B cell (primary cell): ENCODE data around the gene NIPBL. TPM values are rescaled to one million over a fixed set of nuclear protein-coding genes. Genes with fewer than 3 reads are reported as not detected.

Experiments
- ATAC-seq: fragments of 200-7000 bp; cut with Tn5 transposase; one replicate; pipeline ENCODE4 v1.10.0; 2021; ENCODE audit warnings: low read depth, mild to moderate bottlenecking, moderate number of reproducible peaks, moderate library complexity
- CTCF ChIA-PET: fragments of 350-600 bp; sonication (Branson Sonifier 250); formaldehyde crosslinking; loops from one replicate; lab custom pipeline; 2021; ENCODE audit warnings: antibody characterized with exemption, inconsistent platforms; lab: Charles Lee
- POLR2A ChIA-PET: fragments of 350-600 bp; sonication (Branson Sonifier 250); formaldehyde crosslinking; loops from one replicate; lab custom pipeline; 2021; ENCODE audit warnings: antibody characterized with exemption; lab: Charles Lee
- DNase-seq: peaks from one replicate; pipeline ENCODE4 v3.0.0; 2013
- H2AFZ ChIP-seq: 2 replicates; pipeline ENCODE4 v1.6.1; 2012; ENCODE audit warnings: mild to moderate bottlenecking, low read depth, low read length; ENCODE audit not compliant: insufficient read depth, poor library complexity, severe bottlenecking
- H3K27ac ChIP-seq, 2 donors: 1 replicate in 1 of 2; 2 replicates in 1 of 2; pipeline ENCODE4 v1.5.1; 2012 to 2013; ENCODE audit warnings: low read length in 2 of 2, mild to moderate bottlenecking in 2 of 2, moderate library complexity in 1 of 2
- H3K27me3 ChIP-seq, 4 experiments: fragments of 200-600 bp in 1 of 4; sonication (generic) in 1 of 4; replicated peaks in 1 of 4; 1 replicate in 2 of 4; 2 replicates in 2 of 4; pipeline versions ENCODE4 v1.6.1 to v1.7.0; 2013 to 2016; ENCODE audit warnings: low read length in 3 of 4, mild to moderate bottlenecking in 2 of 4, mixed read lengths in 1 of 4, moderate library complexity in 1 of 4; ENCODE audit not compliant: insufficient read depth in 4 of 4, control insufficient read depth in 3 of 4; ENCODE audit errors: control extremely low read depth in 1 of 4
- H3K36me3 ChIP-seq, 2 experiments: replicated peaks in 1 of 2; 1 replicate in 1 of 2; 2 replicates in 1 of 2; pipeline versions ENCODE4 v1.6.1 to v1.7.1; 2013; ENCODE audit warnings: low read length in 1 of 2; ENCODE audit not compliant: insufficient read depth in 2 of 2, control insufficient read depth in 1 of 2; ENCODE audit errors: control extremely low read depth in 1 of 2, extremely low read depth in 1 of 2
- H3K4me1 ChIP-seq, 2 donors: fragments of 200-600 bp in 1 of 2; sonication (generic) in 1 of 2; 1 replicate in 1 of 2; 2 replicates in 1 of 2; pipeline versions ENCODE4 v1.5.1 to v1.6.1; 2013 to 2017; ENCODE audit warnings: low read length in 2 of 2; ENCODE audit not compliant: control insufficient read depth in 2 of 2, insufficient read depth in 2 of 2
- H3K4me2 ChIP-seq: replicated peaks from 2 replicates; pipeline ENCODE3; 2012; ENCODE audit warnings: mild to moderate bottlenecking, low read depth, low read length; ENCODE audit not compliant: poor library complexity, severe bottlenecking
- H3K4me3 ChIP-seq, 5 experiments: fragments of 200-600 bp in 1 of 5; sonication (generic) in 1 of 5; 1 replicate in 3 of 5; 2 replicates in 2 of 5; pipeline versions ENCODE4 v1.5.1 to v1.7.0; 2011 to 2016; ENCODE audit warnings: low read length in 4 of 5, mild to moderate bottlenecking in 4 of 5, low read depth in 2 of 5, control low read depth in 1 of 5, moderate library complexity in 1 of 5; ENCODE audit not compliant: insufficient read depth in 1 of 5; ENCODE audit errors: control extremely low read depth in 1 of 5, extremely low read depth in 1 of 5
- H3K79me2 ChIP-seq: fragments of 200-600 bp; sonication (generic); one replicate; pipeline ENCODE4 v1.6.0; 2016; ENCODE audit warnings: low read length; ENCODE audit not compliant: control insufficient read depth, insufficient read depth
- H3K9ac ChIP-seq: fragments of 200-600 bp; sonication (generic); 2 replicates; pipeline ENCODE4 v1.6.1; 2017; ENCODE audit warnings: mild to moderate bottlenecking, low read length, moderate library complexity
- H3K9me3 ChIP-seq, 3 donors: one replicate each; pipeline versions ENCODE4 v1.6.1 to v1.7.1; 2013; ENCODE audit warnings: low read length in 2 of 3; ENCODE audit not compliant: control insufficient read depth in 2 of 3, insufficient read depth in 1 of 3; ENCODE audit errors: control extremely low read depth in 1 of 3
- H4K20me1 ChIP-seq: 2 replicates; pipeline ENCODE4 v1.6.0; 2012; ENCODE audit warnings: mild to moderate bottlenecking, low read length; ENCODE audit not compliant: insufficient read depth, control insufficient read depth, poor library complexity, severe bottlenecking
- H3K27ac Mint-ChIP-seq: one replicate; pipeline ENCODE4 v1.8.0; 2021; ENCODE audit warnings: mixed read lengths
- H3K27me3 Mint-ChIP-seq: one replicate; pipeline ENCODE4 v1.8.0; 2021; ENCODE audit warnings: mixed read lengths
- H3K4me1 Mint-ChIP-seq: one replicate; pipeline ENCODE4 v1.8.0; 2021; ENCODE audit warnings: mixed read lengths
- H3K4me3 Mint-ChIP-seq: one replicate; pipeline ENCODE4 v1.8.0; 2021; ENCODE audit warnings: mixed read lengths
- H3K9me3 Mint-ChIP-seq: one replicate; pipeline ENCODE4 v1.8.0; 2022; ENCODE audit warnings: mixed read lengths; ENCODE audit not compliant: insufficient read depth
- CTCF ChIP-seq: fragments of 200-600 bp; IDR thresholded peaks from one replicate; pipeline ENCODE4 v1.8.0; 2022; ENCODE audit warnings: antibody characterized with exemption, mild to moderate bottlenecking
- EZH2 ChIP-seq: IDR thresholded peaks from 2 replicates; pipeline ENCODE4 v1.6.1; 2012; ENCODE audit warnings: borderline replicate concordance, low read depth, mild to moderate bottlenecking, moderate library complexity, low read length; ENCODE audit not compliant: insufficient read depth, poor library complexity, severe bottlenecking
- WGBS: methylation state at CpG from one replicate; pipeline ENCODE4 v1.1.5; 2013; ENCODE audit warnings: missing lambda C conversion rate; ENCODE audit not compliant: insufficient coverage; 5-methylcytosine and 5-hydroxymethylcytosine counted together
- intact Hi-C: fragments of 100-400 bp; cut with micrococcal nuclease; formaldehyde crosslinking; loops from one replicate; pipeline ENCODE4 v1.10.0; 2022
- polyA plus RNA-seq: library from polyadenylated mRNA; depleted of rRNA; stranded (reverse); fragments of >200 nt; gene quantifications from 2 replicates; pipeline ENCODE4 v1.2.3, GENCODE V29; 2012
- total RNA-seq, 2 donors: library from RNA; stranded (reverse); fragments of 120-200 nt in 1 of 2; gene quantifications; 1 replicate in 1 of 2; 2 replicates in 1 of 2; pipeline versions ENCODE4 v1.2.3 to v1.2.4, GENCODE V29; 2013 to 2022

Gene NIPBL
- total and polyA plus RNA-seq, 2 donors (not counting 1 experiment from before 2014, with no cell fraction given) = 24.7 to 112 TPM

- H3K27me3 ChIP-seq = peaks cover 0 to 3% (median 0%) of the 10 kb centered on the region in 4 experiments
- H3K4me3 ChIP-seq = no peak overlapping the region
- CTCF ChIA-PET = interaction anchor here (0.7 kb wide), 1 partner anchor 13 kb away, joined by 3 read pairs; no protein-coding TSS in a partner anchor
- H3K9ac ChIP-seq = no peak overlapping the region
- ATAC-seq = no peak
- H3K36me3 ChIP-seq = no peaks in the 10 kb centered on the region
- H3K27ac ChIP-seq = no peak overlapping the region
- WGBS = 100% methylated on average over 1 of the region's 16 CpGs
- peaks cover 2% of the 10 kb centered on the region for H3K9me3 Mint-ChIP-seq
- H3K27ac Mint-ChIP-seq = no peak overlapping the region
- no peak for DNase-seq
- intact Hi-C loops = no loop called here
- H3K4me1 Mint-ChIP-seq = no peaks in the 10 kb centered on the region
- no peaks in the 10 kb centered on the region for H4K20me1 ChIP-seq
- H3K4me1 ChIP-seq = no peaks in the 10 kb centered on the region
- H3K9me3 ChIP-seq = no peaks in the 10 kb centered on the region
- no peak for TF ChIP-seq EZH2
- TF ChIP-seq CTCF = no peak
- no peaks in the 10 kb centered on the region for H3K79me2 ChIP-seq
- POLR2A ChIA-PET = no interaction called here
- H3K4me2 ChIP-seq = no peak overlapping the region
- H3K27me3 Mint-ChIP-seq = peaks cover 9% of the 10 kb centered on the region
- no peak overlapping the region for H3K4me3 Mint-ChIP-seq
- H2AFZ ChIP-seq = no peak overlapping the region
Observed at GRCh38 chr5:36854402-36855140, 22.0 kb upstream of the NIPBL start.

GRCh38 chr5:36855141-36855495 is 21.5 kb upstream of the NIPBL start:
- Histone ChIP-seq H3K27me3 (peaks cover 0 to 3% (median 0%) of the 10 kb centered on the region in 4 experiments), H2AFZ (no peak overlapping the region), H3K4me1 (no peaks in the 10 kb centered on the region), H4K20me1 (no peaks in the 10 kb centered on the region), H3K36me3 (no peaks in the 10 kb centered on the region), H3K4me3 (no peak overlapping the region), H3K9me3 (no peaks in the 10 kb centered on the region), H3K9ac (no peak overlapping the region), H3K27ac (no peak overlapping the region), H3K4me2 (no peak overlapping the region), H3K79me2 (no peaks in the 10 kb centered on the region)
- ChIA-PET POLR2A (no interaction called here), CTCF (interaction anchor here (0.7 kb wide), 1 partner anchor 12 kb away, joined by 3 read pairs; no protein-coding TSS in a partner anchor)
- 93% methylated on average over 10 of the region's 10 CpGs for WGBS
- H3K4me3 Mint-ChIP-seq = no peak overlapping the region
- peaks cover 2% of the 10 kb centered on the region for H3K9me3 Mint-ChIP-seq
- no peak overlapping the region for H3K27ac Mint-ChIP-seq
- TF ChIP-seq CTCF (no peak), EZH2 (no peak)
- H3K4me1 Mint-ChIP-seq = no peaks in the 10 kb centered on the region
- ATAC-seq = no peak
- intact Hi-C loops = no loop called here
- DNase-seq = no peak
- peaks cover 5% of the 10 kb centered on the region for H3K27me3 Mint-ChIP-seq
